HepG2 (cell line): ENCODE results near the gene SUN5. TPM values are rescaled to one million over a fixed set of nuclear protein-coding genes. Genes with fewer than 3 reads are reported as not detected.

Source experiments
- AGO1 ChIP-seq: fragments of 200-400 bp; formaldehyde crosslinking; IDR thresholded peaks from 2 replicates; pipeline ENCODE4 v1.6.1; 2017; ENCODE audit warnings: mild to moderate bottlenecking, low read depth, low read length, moderate library complexity; ENCODE audit not compliant: poor library complexity, severe bottlenecking
- HNF4G ChIP-seq, 2 experiments: sonication (generic) in 1 of 2; formaldehyde crosslinking in 1 of 2; IDR thresholded peaks; 2 replicates each; pipeline versions ENCODE4 v1.4.0 to v1.6.1; 2011 to 2020; ENCODE audit warnings: borderline replicate concordance in 2 of 2, low read depth in 2 of 2, mild to moderate bottlenecking in 2 of 2, low read length in 1 of 2, missing genetic modification reagents in 1 of 2, moderate library complexity in 1 of 2
- MTF2 ChIP-seq: sonication (generic); formaldehyde crosslinking; IDR thresholded peaks from 2 replicates; pipeline ENCODE4 v1.5.0; 2020; ENCODE audit warnings: missing genetic modification reagents, borderline replicate concordance
- NFYB ChIP-seq: sonication (generic); formaldehyde crosslinking; IDR thresholded peaks from 2 replicates; pipeline ENCODE4 v1.4.0; 2020; ENCODE audit warnings: missing genetic modification reagents
- NFYC ChIP-seq: IDR thresholded peaks from 2 replicates; pipeline ENCODE4 v1.6.1; 2016; ENCODE audit warnings: missing genetic modification reagents, missing compliant biosample characterization
- PCBP1 ChIP-seq: fragments of 200-400 bp; formaldehyde crosslinking; IDR thresholded peaks from 2 replicates; pipeline ENCODE4 v1.6.1; 2017; ENCODE audit warnings: mild to moderate bottlenecking, low read depth, low read length, borderline replicate concordance
- RFX3 ChIP-seq: IDR thresholded peaks from 2 replicates; pipeline ENCODE4 v1.6.1; 2016; ENCODE audit warnings: missing biosample characterization, missing genetic modification reagents
- ZBTB8A ChIP-seq: sonication (generic); formaldehyde crosslinking; IDR thresholded peaks from 2 replicates; pipeline ENCODE4 v1.4.0; 2020; ENCODE audit warnings: mild to moderate bottlenecking, low read depth, missing genetic modification reagents, borderline replicate concordance
- ZFX ChIP-seq: sonication (generic); formaldehyde crosslinking; IDR thresholded peaks from 2 replicates; pipeline ENCODE4 v1.4.0; 2020; ENCODE audit warnings: mild to moderate bottlenecking, low read depth, missing genetic modification reagents, moderate library complexity
- ZMYM2 ChIP-seq: sonication (generic); formaldehyde crosslinking; IDR thresholded peaks from 2 replicates; pipeline ENCODE4 v1.8.0; 2022; ENCODE audit warnings: mild to moderate bottlenecking, missing genetic modification reagents
- ZNF205 ChIP-seq: IDR thresholded peaks from 2 replicates; pipeline ENCODE4 v1.6.1; 2018; ENCODE audit warnings: missing biosample characterization, missing genetic modification reagents
- ZNF549 ChIP-seq: sonication (generic); formaldehyde crosslinking; IDR thresholded peaks from 2 replicates; pipeline ENCODE4 v1.5.0; 2020; ENCODE audit warnings: missing genetic modification reagents
- ZNF644 ChIP-seq: IDR thresholded peaks from 2 replicates; pipeline ENCODE4 v1.6.1; 2016; ENCODE audit warnings: low read depth
- ZNF780A ChIP-seq: sonication (generic); formaldehyde crosslinking; IDR thresholded peaks from 2 replicates; pipeline ENCODE4 v1.8.0; 2022; ENCODE audit warnings: mild to moderate bottlenecking, missing genetic modification reagents, moderate library complexity
- polyA plus RNA-seq, 8 experiments: library from polyadenylated mRNA; depleted of rRNA in 3 of 8; stranded (reverse) in 7 of 8; unstranded in 1 of 8; fragments of >200 nt; fragmentation: Illumina TruSeq in 4 of 8; extraction: Trizol in 4 of 8; gene quantifications; 2 replicates each; pipeline versions ENCODE4 v1.2.1 to v1.2.3, GENCODE V29; 2011 to 2016; ENCODE audit warnings: low read depth in 4 of 8, missing spikeins in 1 of 8, mixed read lengths in 1 of 8; ENCODE audit not compliant: insufficient read depth in 1 of 8
- total RNA-seq, 5 experiments: library from RNA; depleted of rRNA; stranded (reverse); fragments of >200 nt; fragmentation: Illumina TruSeq; extraction: Trizol; gene quantifications; 2 replicates each; pipeline ENCODE4 v1.2.3, GENCODE V29; 2016; ENCODE audit warnings: low read depth in 1 of 5
- TF ChIP-seq, protein P1 (sequence below): sonication (generic); formaldehyde crosslinking; IDR thresholded peaks from 2 replicates; pipeline ENCODE4 v1.4.0; 2020; ENCODE audit warnings: missing genetic modification reagents, mild to moderate bottlenecking, borderline replicate concordance
- TF ChIP-seq, protein P2 (sequence below): sonication (generic); formaldehyde crosslinking; IDR thresholded peaks from 2 replicates; pipeline ENCODE4 v1.4.0; 2020; ENCODE audit warnings: mild to moderate bottlenecking, low read depth, missing genetic modification reagents
- TF ChIP-seq, protein P3 (sequence below): IDR thresholded peaks from 2 replicates; pipeline ENCODE4 v1.6.1; 2012; ENCODE audit warnings: inconsistent platforms
- TF ChIP-seq, protein P4 (sequence below): IDR thresholded peaks from 2 replicates; pipeline ENCODE4 v1.6.1; 2018; ENCODE audit warnings: missing genetic modification reagents, mild to moderate bottlenecking, missing compliant biosample characterization
- TF ChIP-seq, protein P5 (sequence below): sonication (generic); formaldehyde crosslinking; IDR thresholded peaks from 2 replicates; pipeline ENCODE4 v1.5.0; 2020; ENCODE audit warnings: missing genetic modification reagents

The SUN5 gene
- total and polyA plus RNA-seq, 2 of the 13 experiments (the other 11 are each of a cell fraction or from before 2014, with no cell fraction given): not detected

DNA sequence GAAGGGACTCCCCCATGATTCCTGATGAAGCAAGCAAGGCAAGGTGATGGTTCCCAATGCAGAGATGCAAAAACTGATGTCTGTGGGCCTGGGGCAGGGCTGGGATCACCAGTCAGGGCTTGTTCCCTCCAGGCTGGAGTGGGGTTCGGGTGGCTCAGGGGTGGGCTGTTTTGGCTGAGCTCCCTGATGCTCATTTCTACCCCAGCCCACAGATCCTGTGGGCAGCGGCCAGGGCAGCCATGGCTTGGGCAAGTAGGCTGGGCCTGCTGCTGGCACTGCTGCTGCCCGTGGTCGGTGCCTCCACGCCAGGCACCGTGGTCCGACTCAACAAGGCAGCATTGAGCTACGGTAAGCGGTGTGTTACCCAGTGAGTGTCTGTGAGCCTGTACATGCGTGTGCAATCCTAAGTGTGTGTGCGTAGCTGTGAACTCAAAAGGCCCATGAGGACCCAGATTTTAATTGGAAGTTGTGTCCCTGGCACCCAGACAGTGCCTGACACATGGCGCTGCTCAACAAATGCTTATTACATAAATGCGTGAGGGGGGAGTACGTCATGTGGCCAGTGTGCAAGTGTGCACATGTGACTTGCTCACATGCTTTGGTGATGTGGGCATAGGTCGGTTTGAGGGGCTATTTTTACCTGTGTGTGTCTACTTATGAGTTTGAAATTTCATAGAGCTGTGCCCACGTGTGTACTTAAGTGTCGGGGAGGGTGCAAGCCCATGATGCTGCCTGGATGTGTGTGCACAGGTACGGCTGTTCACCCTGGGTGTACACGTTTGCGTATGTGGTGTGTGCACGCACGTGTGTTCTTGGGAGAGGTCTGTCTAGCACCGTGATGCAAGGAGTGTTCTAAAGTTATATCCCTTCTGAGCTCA, 4.3 kb upstream of the SUN5 start (continued):
- TF ChIP-seq HNF4G (IDR thresholded peaks at IDR 0.05; ENCODE audit: borderline replicate concordance, low read depth, low read length) (0 out of 2 replicates have a peak, but pooled peaks have one; percentile 4), HNF4G (CRISPR knock-in tag; IDR thresholded peaks at IDR 0.05; ENCODE audit: borderline replicate concordance, low read depth) (peak; percentile 48; the same call in 1 of the 2 replicates), ZFX (CRISPR knock-in tag) (peak; percentile 40), PCBP1 (no peak), RFX3 (CRISPR knock-in tag) (no peak), ZNF205 (CRISPR knock-in tag) (0 out of 2 replicates have a peak, but pooled peaks have one; percentile 27), ZMYM2 (no peak), NFYC (CRISPR knock-in tag) (no peak), ZNF549 (CRISPR knock-in tag) (no peak), ZNF644 (no peak), ZBTB8A (CRISPR knock-in tag) (no peak), AGO1 (peak; percentile 84), ZNF780A (CRISPR knock-in tag) (no peak; the same call in 1 of the 2 replicates), NFYB (CRISPR knock-in tag) (no peak), MTF2 (CRISPR knock-in tag) (no peak)
- TF ChIP-seq, protein P1, sequence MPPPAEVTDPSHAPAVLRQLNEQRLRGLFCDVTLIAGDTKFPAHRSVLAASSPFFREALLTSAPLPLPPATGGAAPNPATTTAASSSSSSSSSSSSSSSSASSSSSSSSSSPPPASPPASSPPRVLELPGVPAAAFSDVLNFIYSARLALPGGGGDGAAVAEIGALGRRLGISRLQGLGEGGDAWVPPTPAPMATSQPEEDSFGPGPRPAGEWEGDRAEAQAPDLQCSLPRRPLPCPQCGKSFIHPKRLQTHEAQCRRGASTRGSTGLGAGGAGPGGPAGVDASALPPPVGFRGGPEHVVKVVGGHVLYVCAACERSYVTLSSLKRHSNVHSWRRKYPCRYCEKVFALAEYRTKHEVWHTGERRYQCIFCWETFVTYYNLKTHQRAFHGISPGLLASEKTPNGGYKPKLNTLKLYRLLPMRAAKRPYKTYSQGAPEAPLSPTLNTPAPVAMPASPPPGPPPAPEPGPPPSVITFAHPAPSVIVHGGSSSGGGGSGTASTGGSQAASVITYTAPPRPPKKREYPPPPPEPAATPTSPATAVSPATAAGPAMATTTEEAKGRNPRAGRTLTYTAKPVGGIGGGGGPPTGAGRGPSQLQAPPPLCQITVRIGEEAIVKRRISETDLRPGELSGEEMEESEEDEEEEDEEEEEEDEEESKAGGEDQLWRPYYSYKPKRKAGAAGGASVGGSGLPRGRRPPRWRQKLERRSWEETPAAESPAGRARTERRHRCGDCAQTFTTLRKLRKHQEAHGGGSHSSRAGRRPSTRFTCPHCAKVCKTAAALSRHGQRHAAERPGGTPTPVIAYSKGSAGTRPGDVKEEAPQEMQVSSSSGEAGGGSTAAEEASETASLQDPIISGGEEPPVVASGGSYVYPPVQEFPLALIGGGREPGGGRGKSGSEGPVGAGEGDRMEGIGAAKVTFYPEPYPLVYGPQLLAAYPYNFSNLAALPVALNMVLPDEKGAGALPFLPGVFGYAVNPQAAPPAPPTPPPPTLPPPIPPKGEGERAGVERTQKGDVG (CRISPR knock-in tag): no peak; the same call in 1 of the 2 replicates
- TF ChIP-seq, protein P2, sequence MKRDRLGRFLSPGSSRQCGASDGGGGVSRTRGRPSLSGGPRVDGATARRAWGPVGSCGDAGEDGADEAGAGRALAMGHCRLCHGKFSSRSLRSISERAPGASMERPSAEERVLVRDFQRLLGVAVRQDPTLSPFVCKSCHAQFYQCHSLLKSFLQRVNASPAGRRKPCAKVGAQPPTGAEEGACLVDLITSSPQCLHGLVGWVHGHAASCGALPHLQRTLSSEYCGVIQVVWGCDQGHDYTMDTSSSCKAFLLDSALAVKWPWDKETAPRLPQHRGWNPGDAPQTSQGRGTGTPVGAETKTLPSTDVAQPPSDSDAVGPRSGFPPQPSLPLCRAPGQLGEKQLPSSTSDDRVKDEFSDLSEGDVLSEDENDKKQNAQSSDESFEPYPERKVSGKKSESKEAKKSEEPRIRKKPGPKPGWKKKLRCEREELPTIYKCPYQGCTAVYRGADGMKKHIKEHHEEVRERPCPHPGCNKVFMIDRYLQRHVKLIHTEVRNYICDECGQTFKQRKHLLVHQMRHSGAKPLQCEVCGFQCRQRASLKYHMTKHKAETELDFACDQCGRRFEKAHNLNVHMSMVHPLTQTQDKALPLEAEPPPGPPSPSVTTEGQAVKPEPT (CRISPR knock-in tag): no peak
- TF ChIP-seq, protein P3, sequence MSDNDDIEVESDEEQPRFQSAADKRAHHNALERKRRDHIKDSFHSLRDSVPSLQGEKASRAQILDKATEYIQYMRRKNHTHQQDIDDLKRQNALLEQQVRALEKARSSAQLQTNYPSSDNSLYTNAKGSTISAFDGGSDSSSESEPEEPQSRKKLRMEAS: peak; percentile 93
- TF ChIP-seq, protein P4, sequence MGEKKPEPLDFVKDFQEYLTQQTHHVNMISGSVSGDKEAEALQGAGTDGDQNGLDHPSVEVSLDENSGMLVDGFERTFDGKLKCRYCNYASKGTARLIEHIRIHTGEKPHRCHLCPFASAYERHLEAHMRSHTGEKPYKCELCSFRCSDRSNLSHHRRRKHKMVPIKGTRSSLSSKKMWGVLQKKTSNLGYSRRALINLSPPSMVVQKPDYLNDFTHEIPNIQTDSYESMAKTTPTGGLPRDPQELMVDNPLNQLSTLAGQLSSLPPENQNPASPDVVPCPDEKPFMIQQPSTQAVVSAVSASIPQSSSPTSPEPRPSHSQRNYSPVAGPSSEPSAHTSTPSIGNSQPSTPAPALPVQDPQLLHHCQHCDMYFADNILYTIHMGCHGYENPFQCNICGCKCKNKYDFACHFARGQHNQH (CRISPR knock-in tag): no peak
- TF ChIP-seq, protein P5, sequence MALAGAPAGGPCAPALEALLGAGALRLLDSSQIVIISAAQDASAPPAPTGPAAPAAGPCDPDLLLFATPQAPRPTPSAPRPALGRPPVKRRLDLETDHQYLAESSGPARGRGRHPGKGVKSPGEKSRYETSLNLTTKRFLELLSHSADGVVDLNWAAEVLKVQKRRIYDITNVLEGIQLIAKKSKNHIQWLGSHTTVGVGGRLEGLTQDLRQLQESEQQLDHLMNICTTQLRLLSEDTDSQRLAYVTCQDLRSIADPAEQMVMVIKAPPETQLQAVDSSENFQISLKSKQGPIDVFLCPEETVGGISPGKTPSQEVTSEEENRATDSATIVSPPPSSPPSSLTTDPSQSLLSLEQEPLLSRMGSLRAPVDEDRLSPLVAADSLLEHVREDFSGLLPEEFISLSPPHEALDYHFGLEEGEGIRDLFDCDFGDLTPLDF (CRISPR knock-in tag): no peak
